HG02571 (cell line): Measurements from ENCODE around the gene MSRB3.

ENCODE experiments used
- ATAC-seq: cut with Tn5 transposase; IDR thresholded peaks from one replicate; pipeline ENCODE4 v1.9.1; 2021; ENCODE audit warnings: mild to moderate bottlenecking, moderate library complexity; ENCODE audit not compliant: unreplicated experiment

MSRB3 gene

GRCh38 chr12:65384240-65384639, 105.8 kb downstream of the MSRB3 start:
- no peak for ATAC-seq

GRCh38 chr12:65387396-65387795, 108.9 kb downstream of the MSRB3 start:
- ATAC-seq: no peak

DNA sequence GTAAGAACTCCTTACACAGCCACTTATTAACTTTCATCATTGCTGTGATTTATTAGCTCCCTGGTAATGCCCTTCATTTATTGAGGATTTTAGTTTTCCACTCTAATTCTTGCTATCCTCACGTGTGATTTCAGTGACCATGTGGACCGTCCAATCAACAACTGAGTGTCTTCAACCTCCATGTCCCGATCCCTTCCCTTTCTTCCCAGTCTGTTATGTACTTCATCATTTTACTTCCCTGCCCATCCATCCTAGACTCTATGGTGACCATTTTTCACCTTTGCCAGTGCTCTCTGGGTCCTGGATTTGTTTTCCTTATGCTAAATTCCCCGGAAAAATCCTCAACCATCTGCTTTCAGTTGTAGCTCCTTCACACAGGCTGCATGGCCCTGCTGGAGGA, 111.0 kb downstream of the MSRB3 start:
- ATAC-seq: no peak

DNA sequence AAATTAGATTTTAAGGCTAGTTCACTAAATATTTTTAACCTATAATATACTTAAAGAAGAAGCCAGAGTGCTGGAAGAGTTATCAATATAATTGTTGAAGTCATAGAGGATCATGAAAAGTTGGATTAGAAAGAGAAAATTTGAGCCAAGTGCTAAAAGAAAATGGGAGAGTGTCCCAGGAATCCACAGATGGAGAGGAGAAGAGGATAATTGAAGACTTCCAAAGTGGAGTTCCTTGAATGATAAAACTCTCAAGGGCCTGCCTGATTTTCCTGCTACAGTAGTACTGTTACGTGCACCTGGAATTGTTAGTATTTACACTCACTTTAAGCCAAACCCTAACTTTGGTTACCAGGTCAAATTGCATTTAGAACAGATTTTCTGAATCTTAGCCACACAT, 113.2 kb downstream of the MSRB3 start:
- ATAC-seq: no peak

DNA sequence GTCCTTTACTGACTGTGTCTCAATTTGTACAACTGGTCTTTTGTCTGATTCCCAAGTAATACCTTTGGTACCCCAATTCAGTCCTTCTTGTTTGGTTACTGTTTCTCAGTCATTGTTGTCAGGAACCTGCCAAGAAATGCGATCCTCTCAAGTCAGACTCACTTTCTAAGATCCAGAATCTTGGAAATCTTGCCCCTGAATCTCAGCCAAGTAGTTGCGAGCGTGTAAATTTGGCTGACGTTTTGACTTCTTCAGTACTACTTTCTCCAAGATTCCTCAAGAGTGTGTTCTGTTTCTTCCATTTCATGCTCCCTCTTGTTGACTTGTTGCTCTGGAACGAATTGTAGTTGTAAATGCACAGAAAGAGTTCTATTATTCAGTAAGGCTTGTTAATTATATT, 114.0 kb downstream of the MSRB3 start:
- ATAC-seq: no peak

DNA sequence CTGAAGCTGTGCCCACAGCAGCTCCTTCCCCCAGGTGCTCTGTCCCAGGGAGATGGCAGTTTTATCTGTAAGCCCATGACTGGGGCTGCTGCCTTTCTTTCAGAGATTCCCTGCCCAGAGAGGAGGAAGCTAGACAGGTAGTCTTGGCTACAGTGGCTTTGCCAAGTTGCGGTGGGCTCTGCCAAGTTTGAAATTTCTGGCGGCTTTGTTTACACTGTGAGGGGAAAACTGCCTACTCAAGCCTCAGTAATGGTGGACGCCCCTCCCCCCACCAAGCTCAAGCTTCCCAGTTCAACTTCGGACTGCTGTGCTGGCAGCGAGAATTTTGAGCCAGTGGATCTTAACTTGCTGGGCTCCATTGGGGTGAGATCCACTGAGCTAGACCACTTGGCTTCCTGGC, 124.7 kb downstream of the MSRB3 start:
- no peak for ATAC-seq

DNA sequence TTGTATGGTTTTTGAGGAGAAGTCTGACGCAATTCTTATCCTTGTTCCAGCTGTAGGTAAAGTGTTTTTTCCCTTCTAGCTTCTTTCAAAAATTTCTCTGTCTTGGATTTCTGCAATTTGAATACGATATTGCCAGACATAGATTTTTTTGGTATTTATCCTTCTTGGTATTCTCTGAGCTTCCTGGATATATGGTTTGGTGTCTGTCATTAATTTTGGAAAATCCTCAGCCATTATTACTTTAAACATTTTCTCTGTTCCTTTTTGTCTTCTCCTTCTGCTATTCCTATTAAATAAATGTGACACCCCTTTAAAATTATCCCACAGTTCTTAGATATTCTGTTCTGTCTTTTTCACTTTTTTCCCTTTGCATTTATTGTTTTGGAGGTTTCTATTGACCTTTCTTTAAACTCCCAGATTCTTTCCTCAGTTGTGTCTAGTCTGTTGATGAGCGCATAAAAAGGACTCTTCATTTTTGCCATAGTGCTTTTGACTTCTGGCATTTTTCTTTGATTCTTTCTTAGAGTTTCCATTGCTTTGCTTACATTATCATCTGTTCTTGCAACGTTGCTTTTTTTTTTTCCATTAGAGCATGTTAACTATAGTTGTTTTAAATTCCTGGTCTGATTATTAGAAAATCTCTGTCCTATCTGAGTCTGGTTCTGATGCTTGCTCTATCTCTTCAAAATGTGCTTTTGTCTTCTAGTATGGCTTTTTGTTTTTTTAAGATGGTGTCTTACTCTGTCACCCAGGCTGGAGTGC, 129.1 kb downstream of the MSRB3 start:
- ATAC-seq: no peak

DNA sequence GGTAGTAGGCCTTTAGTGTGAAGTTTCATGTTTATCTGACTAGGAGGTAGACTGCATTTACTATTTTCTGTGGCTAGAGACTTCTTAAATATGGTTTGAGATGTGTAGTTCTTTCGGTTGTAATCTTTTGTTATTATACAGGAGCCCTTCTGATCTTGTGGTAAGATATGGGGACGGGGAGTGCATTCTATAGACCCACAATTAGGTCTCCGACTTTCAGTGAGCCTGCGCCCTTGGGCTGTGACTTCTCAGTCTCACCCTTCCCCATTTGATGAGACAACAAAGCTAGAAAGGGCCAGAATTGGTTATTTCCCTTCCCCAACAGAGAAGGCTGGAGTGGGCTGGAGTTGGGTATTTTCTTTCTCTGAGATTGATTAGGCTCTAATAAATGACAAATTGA, 130.0 kb downstream of the MSRB3 start:
- no peak for ATAC-seq

- no peak for ATAC-seq
Measured at GRCh38 chr12:65409726-65410125, 131.2 kb downstream of the MSRB3 start.

DNA sequence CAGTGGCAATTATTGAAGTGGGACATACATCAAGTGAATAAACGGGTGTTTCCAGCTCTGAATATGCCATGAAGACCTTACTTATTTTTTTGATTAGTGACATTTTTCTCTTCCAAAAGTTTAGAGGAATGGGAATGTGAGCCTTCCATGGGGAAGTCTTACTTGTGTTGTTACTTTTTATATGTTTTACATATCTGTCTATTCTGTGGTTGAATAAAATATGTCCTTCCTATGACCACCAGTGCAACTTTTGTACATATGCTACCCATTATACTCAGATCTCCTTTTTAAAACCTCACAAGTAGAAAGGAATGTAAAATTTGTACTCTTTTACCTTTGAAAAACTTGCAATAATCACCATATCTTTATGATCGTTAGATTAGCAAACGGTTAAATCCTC, 132.7 kb downstream of the MSRB3 start:
- ATAC-seq: no peak

DNA sequence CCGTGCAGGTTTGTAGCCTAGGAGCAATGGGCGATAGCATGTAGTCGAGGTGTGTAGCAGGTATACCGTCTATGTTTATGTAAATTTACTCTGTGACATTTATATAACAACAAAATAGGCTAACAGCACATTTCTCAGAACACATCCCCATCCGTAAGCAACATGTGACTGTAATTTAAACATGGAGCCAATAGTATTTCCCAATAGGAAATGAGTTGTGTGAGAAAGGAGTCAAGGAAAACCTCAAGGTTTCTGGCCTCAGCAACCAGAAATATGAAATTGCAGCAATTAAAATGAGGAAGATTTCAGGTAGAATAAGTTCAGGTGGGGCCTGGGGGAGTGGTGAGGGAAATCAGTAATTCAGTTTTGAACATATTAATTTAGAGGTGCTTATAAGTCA, 136.0 kb downstream of the MSRB3 start:
- ATAC-seq: no peak

GRCh38 chr12:65415826-65416225, 137.3 kb downstream of the MSRB3 start:
- ATAC-seq: no peak

GRCh38 chr12:65419284-65420072, 141.0 kb downstream of the MSRB3 start:
- ATAC-seq: no peak

DNA sequence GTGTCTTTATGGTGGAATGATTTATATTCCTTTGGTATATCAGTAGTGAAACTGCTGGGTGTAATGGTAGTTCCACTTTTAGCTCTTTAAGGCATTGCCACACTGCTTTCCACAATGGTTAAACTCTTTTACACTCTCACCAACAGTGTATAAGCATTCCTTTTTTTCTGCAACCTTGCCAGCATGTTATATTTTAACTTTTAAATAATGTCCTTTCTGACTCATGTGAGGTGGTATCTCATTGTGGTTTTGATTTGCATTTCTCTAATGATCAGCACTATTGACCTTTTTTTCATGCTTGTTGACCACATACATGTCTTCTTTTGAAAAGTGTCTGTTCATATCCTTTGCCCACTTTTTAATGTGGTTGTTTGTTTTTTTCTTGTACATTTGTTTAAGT, 142.5 kb downstream of the MSRB3 start:
- ATAC-seq: no peak

DNA sequence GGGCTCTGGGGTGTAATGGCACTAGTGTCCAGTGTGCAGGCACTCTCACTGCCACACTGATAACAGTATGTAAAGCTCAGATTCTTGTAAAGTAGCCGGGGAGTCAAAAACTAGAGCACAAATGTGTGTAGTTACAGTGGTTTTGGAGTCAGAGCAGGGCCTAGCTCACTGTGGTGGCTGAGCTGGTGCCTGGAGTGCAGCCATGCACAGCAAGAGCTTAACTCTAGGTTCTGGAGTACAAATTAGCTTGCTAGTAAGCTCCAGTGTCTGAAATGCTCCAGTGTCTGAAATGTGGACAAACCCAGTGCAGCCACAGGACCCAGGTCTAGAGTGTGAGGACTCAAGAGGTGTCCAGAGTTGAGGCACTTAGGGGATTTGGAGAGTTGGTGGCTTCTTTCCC, 149.2 kb downstream of the MSRB3 start:
- no peak for ATAC-seq

GRCh38 chr12:65430006-65430405, 151.5 kb downstream of the MSRB3 start:
- ATAC-seq: no peak

- no peak for ATAC-seq
Measured at GRCh38 chr12:65430571-65431306, 152.3 kb downstream of the MSRB3 start.

- no peak for ATAC-seq
Measured at GRCh38 chr12:65432114-65432513, 153.6 kb downstream of the MSRB3 start.

DNA sequence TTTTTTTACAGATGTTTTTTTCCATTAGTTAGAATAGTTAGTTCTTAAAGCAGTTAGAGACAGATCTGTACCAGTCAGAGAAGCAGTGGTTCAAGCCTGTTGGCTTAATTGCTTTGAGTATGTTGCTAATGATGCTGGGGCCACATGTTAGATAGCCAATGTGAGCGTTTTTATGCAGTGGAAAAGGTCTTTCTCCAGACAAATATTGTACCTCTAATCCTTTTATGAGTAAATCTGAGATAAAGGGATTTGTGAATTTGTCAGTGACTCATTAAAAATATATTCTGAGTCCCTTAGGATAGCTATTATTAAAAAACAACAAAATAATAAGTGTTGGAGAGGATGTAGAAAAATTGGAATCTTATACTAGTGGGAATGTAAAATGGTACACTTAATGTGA, 154.2 kb downstream of the MSRB3 start:
- no peak for ATAC-seq

DNA sequence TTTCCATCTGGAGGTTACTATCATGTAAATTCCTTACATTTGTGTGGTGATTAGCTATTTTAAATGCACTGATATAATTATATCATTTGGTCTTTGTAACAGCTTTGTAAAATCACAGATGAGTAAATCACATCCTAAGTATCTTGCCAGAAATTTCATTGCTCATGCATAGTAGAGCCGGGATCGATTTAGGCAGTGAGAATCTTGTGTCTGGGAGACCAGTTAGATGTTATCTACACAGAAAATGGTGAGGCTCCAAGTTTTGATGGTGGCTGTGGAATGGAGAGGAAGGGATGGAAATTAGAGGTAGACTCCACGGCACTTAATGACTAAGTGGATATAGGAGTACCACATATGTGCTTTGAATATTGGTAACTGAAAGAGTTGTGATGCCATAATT, 156.3 kb downstream of the MSRB3 start:
- no peak for ATAC-seq

DNA sequence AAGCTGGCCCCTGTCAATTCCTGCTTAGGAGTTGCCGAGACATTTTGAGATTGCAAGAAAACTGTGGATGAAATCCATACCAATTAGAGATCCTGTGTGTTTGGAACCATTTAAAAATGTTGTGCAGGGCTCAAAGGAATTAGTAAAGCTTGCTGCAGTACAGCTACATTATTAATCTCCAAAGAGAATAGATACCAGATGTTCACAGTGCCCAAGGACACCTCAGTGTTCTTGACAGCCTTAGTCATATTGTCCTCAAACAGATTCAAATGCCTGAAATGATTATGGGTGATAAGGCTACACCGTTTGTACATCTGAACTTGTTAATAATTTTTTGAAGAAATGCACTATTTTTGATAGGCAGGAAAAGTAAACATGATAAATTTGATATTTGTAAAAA, 164.6 kb downstream of the MSRB3 start:
- no peak for ATAC-seq

- ATAC-seq: no peak
Measured at GRCh38 chr12:65444996-65445395, 166.5 kb downstream of the MSRB3 start.
